Endothelial cell of umbilical vein (primary cell): ENCODE data around the gene HDAC9. TPM values are rescaled to one million over a fixed set of nuclear protein-coding genes. Genes with fewer than 3 reads are reported as not detected.

Source experiments
- BruUV-seq: library from RNA; stranded (reverse); fragments of 400-500 nt; replicated peaks from 2 replicates; lab custom pipeline; 2021; lab: Mats Ljungman, UMichigan
- CTCF ChIA-PET: fragments of 300-600, 350-600 bp; sonication (Branson Sonifier 250); formaldehyde crosslinking; loops from one replicate; lab custom pipeline; 2021; ENCODE audit warnings: antibody characterized with exemption, inconsistent platforms; lab: Charles Lee
- POLR2A ChIA-PET: fragments of 300-600, 350-600 bp; sonication (Branson Sonifier 250); formaldehyde crosslinking; loops from one replicate; lab custom pipeline; 2021; ENCODE audit warnings: antibody characterized with exemption, inconsistent platforms; lab: Charles Lee
- DNase-seq: peaks from one replicate; pipeline ENCODE4 v3.0.0-alpha.2; 2011; ENCODE audit warnings: low read depth, low spot score
- FAIRE-seq: peaks from 2 replicates; lab custom pipeline; 2011; peaks lifted over from hg19 to GRCh38; lab: Jason Lieb, UNC
- H2AFZ ChIP-seq: 2 replicates; pipeline ENCODE4 v1.6.0; 2012; ENCODE audit warnings: low read depth, low read length, control low read depth, inconsistent platforms
- H3K27ac ChIP-seq: 2 replicates; pipeline ENCODE4 v1.5.1; 2011; ENCODE audit warnings: low read depth, mild to moderate bottlenecking, control low read depth, low read length, moderate library complexity; ENCODE audit not compliant: insufficient read depth
- H3K27me3 ChIP-seq, 2 experiments: 2 replicates each; pipeline versions ENCODE4 v1.6.0 to v1.6.1; 2011; ENCODE audit warnings: low read length in 2 of 2, mixed read lengths in 1 of 2; ENCODE audit not compliant: control insufficient read depth in 2 of 2, insufficient read depth in 2 of 2
- H3K36me3 ChIP-seq, 2 experiments: 2 replicates in 1 of 2; 3 replicates in 1 of 2; pipeline ENCODE4 v1.5.1; 2011; ENCODE audit warnings: low read length in 2 of 2, mild to moderate bottlenecking in 1 of 2, moderate library complexity in 1 of 2; ENCODE audit not compliant: control insufficient read depth in 2 of 2, insufficient read depth in 2 of 2; ENCODE audit errors: extremely low read depth in 1 of 2
- H3K4me1 ChIP-seq: 3 replicates; pipeline ENCODE4 v1.5.1; 2011; ENCODE audit warnings: mild to moderate bottlenecking, low read length; ENCODE audit not compliant: control insufficient read depth, insufficient read depth; ENCODE audit errors: extremely low read depth
- H3K4me2 ChIP-seq: 2 replicates; pipeline ENCODE4 v1.6.1; 2011; ENCODE audit warnings: low read length, control low read depth, mixed read lengths; ENCODE audit not compliant: insufficient read depth
- H3K4me3 ChIP-seq, 3 experiments: fragments of 200-600 bp in 1 of 3; sonication (generic), shearing (Covaris generic) in 1 of 3; replicated peaks in 1 of 3; 2 replicates each; pipeline ENCODE4 v1.5.1; 2011 to 2016; ENCODE audit warnings: control low read depth in 3 of 3, low read length in 3 of 3, mild to moderate bottlenecking in 2 of 3, inconsistent platforms in 1 of 3, low read depth in 1 of 3, moderate library complexity in 1 of 3; ENCODE audit not compliant: insufficient read depth in 1 of 3
- H3K79me2 ChIP-seq: 2 replicates; pipeline ENCODE4 v1.6.0; 2012; ENCODE audit warnings: low read length, inconsistent platforms; ENCODE audit not compliant: control insufficient read depth, insufficient read depth
- H3K9ac ChIP-seq: replicated peaks from 2 replicates; pipeline ENCODE3; 2011; ENCODE audit warnings: low read length, control low read depth; ENCODE audit not compliant: insufficient read depth; ENCODE audit errors: extremely low read depth
- H3K9me1 ChIP-seq: replicated peaks from 3 replicates; pipeline ENCODE4 v1.6.0; 2011; ENCODE audit warnings: mild to moderate bottlenecking, low read length; ENCODE audit not compliant: control insufficient read depth, insufficient read depth; ENCODE audit errors: extremely low read depth
- H3K9me3 ChIP-seq: replicated peaks from 2 replicates; pipeline ENCODE4 v1.5.1; 2012; ENCODE audit warnings: low read length, inconsistent platforms; ENCODE audit not compliant: control insufficient read depth, insufficient read depth
- H4K20me1 ChIP-seq: replicated peaks from 2 replicates; pipeline ENCODE3; 2011; ENCODE audit warnings: mild to moderate bottlenecking, low read length; ENCODE audit not compliant: control insufficient read depth, insufficient read depth; ENCODE audit errors: extremely low read depth
- EZH2 ChIP-seq: IDR thresholded peaks from 2 replicates; pipeline ENCODE4 v1.6.1; 2012; ENCODE audit warnings: borderline replicate concordance, low read depth, mild to moderate bottlenecking, moderate library complexity, low read length, inconsistent platforms; ENCODE audit not compliant: severe bottlenecking
- FOS ChIP-seq: IDR thresholded peaks from 2 replicates; pipeline ENCODE4 v1.6.1; 2011; ENCODE audit warnings: mild to moderate bottlenecking, low read length, moderate library complexity, borderline replicate concordance; ENCODE audit not compliant: insufficient read depth
- GATA2 ChIP-seq: IDR thresholded peaks from 2 replicates; pipeline ENCODE4 v1.7.0; 2011; ENCODE audit warnings: low read depth, mild to moderate bottlenecking, moderate library complexity, mixed read lengths, low read length; ENCODE audit not compliant: insufficient read length, insufficient read depth
- JUN ChIP-seq: IDR thresholded peaks from 2 replicates; pipeline ENCODE4 v1.6.1; 2011; ENCODE audit warnings: borderline replicate concordance, low read depth; ENCODE audit not compliant: insufficient read length, insufficient read depth
- MYC ChIP-seq: IDR thresholded peaks from one replicate; pipeline ENCODE4 v1.6.1; 2011; ENCODE audit warnings: mild to moderate bottlenecking, low read depth, low read length
- POLR2A ChIP-seq: IDR thresholded peaks from 2 replicates; pipeline ENCODE4 v1.6.1; 2012; ENCODE audit warnings: low read depth, mild to moderate bottlenecking, control low read depth, low read length
- POLR2AphosphoS5 ChIP-seq: IDR thresholded peaks from 2 replicates; pipeline ENCODE4 v1.6.1; 2012; ENCODE audit warnings: low read depth, mild to moderate bottlenecking, control low read depth, low read length, moderate library complexity; ENCODE audit not compliant: insufficient read depth
- dilution Hi-C: fragments of 300-500 bp; cut with MboI; formaldehyde crosslinking; loops from one replicate; pipeline ENCODE4 v1.15.0; 2019; ENCODE audit warnings: low sequenced_read_pairs; ENCODE audit not compliant: extremely low pct_ligation_motif_present
- intact Hi-C: fragments of 100-400 bp; cut with micrococcal nuclease; formaldehyde crosslinking; loops from one replicate; pipeline ENCODE4 v1.10.0; 2022
- polyA plus RNA-seq, 4 experiments: library from polyadenylated mRNA; depleted of rRNA in 3 of 4; stranded (reverse) in 3 of 4; unstranded in 1 of 4; fragments of >200 nt; gene quantifications; 2 replicates each; pipeline versions ENCODE4 v1.2.1 to v1.2.3, GENCODE V29; 2011 to 2012; ENCODE audit warnings: missing spikeins in 1 of 4
- total RNA-seq: library from RNA; stranded (reverse); gene quantifications from 2 replicates; pipeline ENCODE4 v1.2.3, GENCODE V29; 2021
- TF ChIP-seq, protein P1 (sequence below), 2 donors: IDR thresholded peaks; 1 replicate in 1 of 2; 2 replicates in 1 of 2; pipeline ENCODE4 v1.5.1; 2011; ENCODE audit warnings: low read length in 2 of 2, mild to moderate bottlenecking in 2 of 2, moderate library complexity in 2 of 2, control low read depth in 1 of 2, inconsistent platforms in 1 of 2, low read depth in 1 of 2; ENCODE audit not compliant: insufficient read depth in 1 of 2; ENCODE audit errors: extremely low read depth in 1 of 2
- TF ChIP-seq, protein P2 (sequence below): IDR thresholded peaks from 2 replicates; pipeline ENCODE4 v1.6.1; 2011; ENCODE audit not compliant: insufficient read depth, insufficient read length

Gene HDAC9
- total and polyA plus RNA-seq, 2 donors (not counting 3 experiments of a cell fraction or from before 2014, with no cell fraction given): 1.8 to 11.6 TPM

DNA sequence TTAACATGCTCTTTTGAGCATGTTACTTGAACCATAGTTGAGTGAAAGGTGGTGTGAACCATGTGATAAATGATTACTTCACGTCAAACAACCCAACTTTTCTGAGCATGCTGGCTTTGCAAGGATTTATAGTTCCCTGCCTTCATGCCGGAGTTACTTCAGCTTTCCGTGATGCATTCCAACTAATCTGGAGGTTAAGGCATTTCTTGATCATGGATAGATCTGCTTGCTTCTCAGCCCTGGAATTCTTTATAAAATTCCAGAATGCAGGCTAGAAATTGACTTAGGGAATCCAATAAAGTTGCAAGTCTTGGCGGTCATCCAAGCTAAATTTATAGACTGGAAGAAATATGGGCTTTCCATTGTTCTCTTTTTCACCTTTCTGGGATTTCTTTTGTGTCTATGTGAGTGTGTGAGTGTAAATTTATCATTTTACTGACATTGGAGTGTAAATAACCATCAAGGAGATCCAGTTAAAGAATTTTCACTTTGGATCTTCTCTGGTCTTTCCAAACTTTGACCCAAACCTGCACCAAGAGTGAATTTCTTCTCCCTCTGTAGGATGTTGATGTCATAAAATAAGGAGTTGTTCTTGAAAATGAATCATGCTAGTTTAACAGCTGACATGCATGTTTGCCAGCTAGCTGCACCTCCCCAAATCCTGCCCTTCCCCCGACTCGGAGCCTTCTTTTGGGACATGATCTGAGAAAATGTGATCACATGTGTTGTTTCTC, 332.9 kb downstream of the HDAC9 start:
- TF ChIP-seq EZH2: no peak
- TF ChIP-seq, protein P1, sequence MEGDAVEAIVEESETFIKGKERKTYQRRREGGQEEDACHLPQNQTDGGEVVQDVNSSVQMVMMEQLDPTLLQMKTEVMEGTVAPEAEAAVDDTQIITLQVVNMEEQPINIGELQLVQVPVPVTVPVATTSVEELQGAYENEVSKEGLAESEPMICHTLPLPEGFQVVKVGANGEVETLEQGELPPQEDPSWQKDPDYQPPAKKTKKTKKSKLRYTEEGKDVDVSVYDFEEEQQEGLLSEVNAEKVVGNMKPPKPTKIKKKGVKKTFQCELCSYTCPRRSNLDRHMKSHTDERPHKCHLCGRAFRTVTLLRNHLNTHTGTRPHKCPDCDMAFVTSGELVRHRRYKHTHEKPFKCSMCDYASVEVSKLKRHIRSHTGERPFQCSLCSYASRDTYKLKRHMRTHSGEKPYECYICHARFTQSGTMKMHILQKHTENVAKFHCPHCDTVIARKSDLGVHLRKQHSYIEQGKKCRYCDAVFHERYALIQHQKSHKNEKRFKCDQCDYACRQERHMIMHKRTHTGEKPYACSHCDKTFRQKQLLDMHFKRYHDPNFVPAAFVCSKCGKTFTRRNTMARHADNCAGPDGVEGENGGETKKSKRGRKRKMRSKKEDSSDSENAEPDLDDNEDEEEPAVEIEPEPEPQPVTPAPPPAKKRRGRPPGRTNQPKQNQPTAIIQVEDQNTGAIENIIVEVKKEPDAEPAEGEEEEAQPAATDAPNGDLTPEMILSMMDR (IDR thresholded peaks at IDR 0.05; ENCODE audit: extremely low read depth in 1 of 2, insufficient read depth in 1 of 2, low read depth in 1 of 2, low read length in 2 of 2): no peak
- no peak for TF ChIP-seq POLR2A
- TF ChIP-seq JUN: no peak
- TF ChIP-seq MYC: no peak
- TF ChIP-seq, protein P2, sequence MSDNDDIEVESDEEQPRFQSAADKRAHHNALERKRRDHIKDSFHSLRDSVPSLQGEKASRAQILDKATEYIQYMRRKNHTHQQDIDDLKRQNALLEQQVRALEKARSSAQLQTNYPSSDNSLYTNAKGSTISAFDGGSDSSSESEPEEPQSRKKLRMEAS: no peak
- no peak for TF ChIP-seq GATA2
- TF ChIP-seq FOS: no peak
- TF ChIP-seq POLR2AphosphoS5: no peak
- FAIRE-seq: no peak
- no peak overlapping the region for H3K9ac ChIP-seq
- dilution Hi-C loops (no loop called here), intact Hi-C loops (no loop called here)
- no peak overlapping the region for H3K27ac ChIP-seq
- H3K27me3 ChIP-seq: no peaks in the 10 kb centered on the region
- H3K4me1 ChIP-seq: no peaks in the 10 kb centered on the region
- ChIA-PET CTCF (no interaction called here), POLR2A (no interaction called here)
- H3K9me1 ChIP-seq: no peaks in the 10 kb centered on the region
- H3K4me3 ChIP-seq: no peak overlapping the region
- no peak overlapping the region for H3K4me2 ChIP-seq
- H3K36me3 ChIP-seq: no peaks in the 10 kb centered on the region
- H3K79me2 ChIP-seq: no peaks in the 10 kb centered on the region
- BruUV-seq: no TSS peak
- no peak overlapping the region for H2AFZ ChIP-seq
- peak; percentile 55 for DNase-seq
- H4K20me1 ChIP-seq: no peaks in the 10 kb centered on the region
- H3K9me3 ChIP-seq: no peaks in the 10 kb centered on the region
